ENCODE results near the gene CYP2W1.

The CYP2W1 gene

GRCh38 chr7:1012004-1012715 is 29.2 kb downstream of the CYP2W1 start:
- DNase-seq (ENCODE audit: low read depth in 1 of 2, low spot score in 1 of 2) = no peak
- TF ChIP-seq POLR2AphosphoS5 (IDR thresholded peaks at IDR 0.05; ENCODE audit: low read depth) = no peak
- no peak for TF ChIP-seq GABPA (IDR thresholded peaks at IDR 0.05; ENCODE audit: low read depth)
- TF ChIP-seq SPI1 (IDR thresholded peaks at IDR 0.05; ENCODE audit: borderline replicate concordance, low read depth) = no peak
- no peak for TF ChIP-seq CTCF (IDR thresholded peaks at IDR 0.05; ENCODE audit: insufficient read depth, low read length)
- TF ChIP-seq, protein P1, sequence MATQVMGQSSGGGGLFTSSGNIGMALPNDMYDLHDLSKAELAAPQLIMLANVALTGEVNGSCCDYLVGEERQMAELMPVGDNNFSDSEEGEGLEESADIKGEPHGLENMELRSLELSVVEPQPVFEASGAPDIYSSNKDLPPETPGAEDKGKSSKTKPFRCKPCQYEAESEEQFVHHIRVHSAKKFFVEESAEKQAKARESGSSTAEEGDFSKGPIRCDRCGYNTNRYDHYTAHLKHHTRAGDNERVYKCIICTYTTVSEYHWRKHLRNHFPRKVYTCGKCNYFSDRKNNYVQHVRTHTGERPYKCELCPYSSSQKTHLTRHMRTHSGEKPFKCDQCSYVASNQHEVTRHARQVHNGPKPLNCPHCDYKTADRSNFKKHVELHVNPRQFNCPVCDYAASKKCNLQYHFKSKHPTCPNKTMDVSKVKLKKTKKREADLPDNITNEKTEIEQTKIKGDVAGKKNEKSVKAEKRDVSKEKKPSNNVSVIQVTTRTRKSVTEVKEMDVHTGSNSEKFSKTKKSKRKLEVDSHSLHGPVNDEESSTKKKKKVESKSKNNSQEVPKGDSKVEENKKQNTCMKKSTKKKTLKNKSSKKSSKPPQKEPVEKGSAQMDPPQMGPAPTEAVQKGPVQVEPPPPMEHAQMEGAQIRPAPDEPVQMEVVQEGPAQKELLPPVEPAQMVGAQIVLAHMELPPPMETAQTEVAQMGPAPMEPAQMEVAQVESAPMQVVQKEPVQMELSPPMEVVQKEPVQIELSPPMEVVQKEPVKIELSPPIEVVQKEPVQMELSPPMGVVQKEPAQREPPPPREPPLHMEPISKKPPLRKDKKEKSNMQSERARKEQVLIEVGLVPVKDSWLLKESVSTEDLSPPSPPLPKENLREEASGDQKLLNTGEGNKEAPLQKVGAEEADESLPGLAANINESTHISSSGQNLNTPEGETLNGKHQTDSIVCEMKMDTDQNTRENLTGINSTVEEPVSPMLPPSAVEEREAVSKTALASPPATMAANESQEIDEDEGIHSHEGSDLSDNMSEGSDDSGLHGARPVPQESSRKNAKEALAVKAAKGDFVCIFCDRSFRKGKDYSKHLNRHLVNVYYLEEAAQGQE (IDR thresholded peaks at IDR 0.05; ENCODE audit: insufficient replicate concordance, low read depth) = no peak
- Histone ChIP-seq H3K27ac (replicated peaks) (no peak overlapping the region), H3K27me3 (ENCODE audit: insufficient read depth, poor library complexity, severe bottlenecking) (no peaks in the 10 kb centered on the region), H3K4me3 (replicated peaks; ENCODE audit: insufficient read depth, low read length) (no peak overlapping the region)

- DNase-seq (ENCODE audit: low read depth in 1 of 2, low spot score in 1 of 2) = no peak
- no peak overlapping the region for H3K27ac ChIP-seq (replicated peaks)
- TF ChIP-seq POLR2AphosphoS5 (IDR thresholded peaks at IDR 0.05; ENCODE audit: low read depth) = no peak
- no peak for TF ChIP-seq SPI1 (IDR thresholded peaks at IDR 0.05; ENCODE audit: borderline replicate concordance, low read depth)
- no peak for TF ChIP-seq GABPA (IDR thresholded peaks at IDR 0.05; ENCODE audit: low read depth)
- no peak for TF ChIP-seq CTCF (IDR thresholded peaks at IDR 0.05; ENCODE audit: insufficient read depth, low read length)
- TF ChIP-seq, protein P1 (IDR thresholded peaks at IDR 0.05; ENCODE audit: insufficient replicate concordance, low read depth) = no peak
- H3K4me3 ChIP-seq (replicated peaks; ENCODE audit: insufficient read depth, low read length) = no peak overlapping the region
- no peaks in the 10 kb centered on the region for H3K27me3 ChIP-seq (ENCODE audit: insufficient read depth, poor library complexity, severe bottlenecking)
Measured at GRCh38 chr7:1012716-1013095, 29.7 kb downstream of the CYP2W1 start.

GRCh38 chr7:1013581-1013980 is 30.6 kb downstream of the CYP2W1 start:
- DNase-seq (ENCODE audit: low read depth in 1 of 2, low spot score in 1 of 2) = no peak
- H3K4me3 ChIP-seq (replicated peaks; ENCODE audit: insufficient read depth, low read length) = no peak overlapping the region
- H3K27ac ChIP-seq (replicated peaks) = no peak overlapping the region
- no peaks in the 10 kb centered on the region for H3K27me3 ChIP-seq (ENCODE audit: insufficient read depth, poor library complexity, severe bottlenecking)
- TF ChIP-seq, protein P1 (IDR thresholded peaks at IDR 0.05; ENCODE audit: insufficient replicate concordance, low read depth) = no peak
- TF ChIP-seq GABPA (IDR thresholded peaks at IDR 0.05; ENCODE audit: low read depth) (no peak), POLR2AphosphoS5 (IDR thresholded peaks at IDR 0.05; ENCODE audit: low read depth) (no peak), CTCF (IDR thresholded peaks at IDR 0.05; ENCODE audit: insufficient read depth, low read length) (no peak), SPI1 (IDR thresholded peaks at IDR 0.05; ENCODE audit: borderline replicate concordance, low read depth) (no peak)
